ENCODE data around the gene KLC1.

KLC1 gene

DNA sequence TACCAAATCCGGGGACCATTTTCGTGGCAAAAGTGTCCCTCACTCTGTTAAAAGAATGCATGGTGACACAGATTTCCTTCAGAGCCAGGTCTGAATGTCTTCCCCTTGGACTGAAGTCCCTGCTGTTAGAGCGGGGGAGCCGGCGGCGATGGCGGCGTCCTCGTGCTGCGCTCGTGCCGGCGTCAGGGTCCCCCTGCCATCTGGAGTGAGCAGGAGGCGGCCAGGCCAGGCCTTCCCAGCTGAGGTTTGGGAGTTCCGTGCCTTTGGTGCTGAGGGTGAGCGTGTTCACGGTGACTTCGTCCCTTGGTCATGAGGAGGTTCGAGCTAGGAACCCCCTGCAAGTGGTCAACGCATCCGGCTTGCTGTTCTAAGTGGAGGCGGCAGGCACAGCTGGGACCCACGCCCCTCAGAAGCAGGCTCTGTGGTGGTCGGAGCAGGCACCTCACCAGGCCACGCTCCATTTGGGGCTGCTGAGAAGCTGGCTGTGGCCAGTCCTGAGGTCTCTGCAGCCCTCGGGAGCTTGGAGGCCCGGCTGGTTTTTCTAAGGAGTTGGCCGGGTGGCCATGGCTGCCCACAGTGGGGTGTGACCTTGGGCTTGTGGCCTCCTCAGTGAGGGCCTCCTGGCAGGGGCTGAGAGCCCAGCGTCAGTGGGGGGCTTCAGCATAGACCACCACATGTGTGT lies 96.1 kb downstream of the KLC1 start:
- DNase-seq, result no peak

DNA sequence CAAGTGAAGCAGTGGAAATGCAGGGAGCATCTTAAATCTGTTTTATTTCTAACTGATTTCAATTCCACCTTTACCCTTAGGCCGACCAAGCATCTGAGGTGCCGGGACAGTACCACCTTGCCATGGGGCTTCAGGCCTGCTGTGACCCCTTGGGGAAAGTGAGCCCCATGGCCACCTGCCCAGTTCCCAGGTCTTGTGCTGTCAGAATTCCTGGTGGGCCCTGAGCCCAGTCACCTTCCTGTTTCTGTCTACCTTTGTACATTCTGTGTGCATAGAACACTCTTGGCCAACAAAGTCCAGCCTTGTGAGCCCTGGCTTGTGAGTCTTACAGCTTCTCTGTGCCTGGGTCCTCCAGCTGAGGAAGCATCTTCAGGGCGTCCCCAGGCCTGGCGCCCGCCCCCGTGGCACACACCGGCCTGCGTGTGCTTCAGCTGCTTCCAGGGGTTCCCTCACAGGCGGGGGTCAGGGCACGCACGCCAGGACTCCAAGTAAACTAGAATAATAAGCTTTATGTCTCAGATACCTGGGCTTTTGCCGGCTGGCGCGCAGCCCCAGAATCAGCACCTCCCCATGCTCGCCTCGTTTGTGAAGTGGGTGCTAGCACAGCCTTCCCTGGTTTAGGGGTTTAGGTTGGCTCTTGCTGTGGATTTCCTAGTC lies 96.9 kb downstream of the KLC1 start:
- DNase-seq, result no peak

DNA sequence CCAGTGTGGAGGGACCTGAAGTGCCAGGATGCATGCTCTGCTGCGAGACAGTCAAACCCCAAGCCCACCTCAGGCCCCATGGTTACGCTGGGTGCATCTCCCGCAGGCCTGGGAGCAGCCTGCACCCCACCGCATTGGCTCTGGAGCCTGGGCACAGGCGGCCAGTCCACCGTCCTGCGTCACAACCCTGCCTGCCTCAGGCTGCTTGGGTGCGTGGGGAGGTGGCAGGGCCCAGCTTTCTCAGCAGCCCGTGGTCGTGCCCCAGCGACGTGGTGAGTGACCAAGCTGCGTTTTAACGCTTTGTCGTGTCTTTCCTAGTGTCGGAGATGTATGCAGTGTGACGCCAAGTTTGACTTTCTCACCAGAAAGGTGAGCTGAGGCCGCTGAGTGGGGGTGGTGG lies 97.5 kb downstream of the KLC1 start:
- no peak for DNase-seq

DNA sequence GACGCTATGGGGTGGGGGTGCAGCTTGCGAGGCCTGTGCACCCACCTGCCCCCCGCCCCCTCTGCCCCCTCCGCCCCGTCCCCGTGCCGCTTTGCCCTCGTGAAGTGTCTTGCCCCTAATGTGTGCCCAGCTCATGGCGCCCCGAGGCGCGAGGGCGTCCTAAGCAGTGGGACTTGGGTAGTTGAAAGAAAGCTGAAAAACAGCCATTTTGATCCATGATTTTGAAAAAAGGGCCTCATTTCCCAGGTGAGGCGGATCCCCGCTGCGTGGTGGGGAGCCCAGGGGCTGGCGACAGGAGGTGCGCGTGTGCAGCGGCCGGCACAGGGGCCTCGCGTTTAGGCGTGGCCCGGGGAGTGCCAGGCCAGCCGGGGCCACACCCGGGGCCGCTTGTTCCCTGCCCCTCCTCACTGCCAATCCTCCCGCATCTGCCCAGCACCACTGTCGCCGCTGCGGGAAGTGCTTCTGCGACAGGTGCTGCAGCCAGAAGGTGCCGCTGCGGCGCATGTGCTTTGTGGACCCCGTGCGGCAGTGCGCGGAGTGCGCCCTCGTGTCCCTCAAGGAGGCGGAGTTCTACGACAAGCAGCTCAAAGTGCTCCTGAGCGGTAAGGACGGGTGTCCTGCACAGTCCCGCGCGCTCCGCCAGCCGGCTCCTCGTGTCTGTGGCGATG lies 98.4 kb downstream of the KLC1 start:
- no peak for DNase-seq

- no peak for DNase-seq
These were observed 99.1 kb downstream of the KLC1 start for GRCh38 chr14:103728141-103728540.

GRCh38 chr14:103728721-103729120 lies 99.7 kb downstream of the KLC1 start:
- DNase-seq, result no peak

DNA sequence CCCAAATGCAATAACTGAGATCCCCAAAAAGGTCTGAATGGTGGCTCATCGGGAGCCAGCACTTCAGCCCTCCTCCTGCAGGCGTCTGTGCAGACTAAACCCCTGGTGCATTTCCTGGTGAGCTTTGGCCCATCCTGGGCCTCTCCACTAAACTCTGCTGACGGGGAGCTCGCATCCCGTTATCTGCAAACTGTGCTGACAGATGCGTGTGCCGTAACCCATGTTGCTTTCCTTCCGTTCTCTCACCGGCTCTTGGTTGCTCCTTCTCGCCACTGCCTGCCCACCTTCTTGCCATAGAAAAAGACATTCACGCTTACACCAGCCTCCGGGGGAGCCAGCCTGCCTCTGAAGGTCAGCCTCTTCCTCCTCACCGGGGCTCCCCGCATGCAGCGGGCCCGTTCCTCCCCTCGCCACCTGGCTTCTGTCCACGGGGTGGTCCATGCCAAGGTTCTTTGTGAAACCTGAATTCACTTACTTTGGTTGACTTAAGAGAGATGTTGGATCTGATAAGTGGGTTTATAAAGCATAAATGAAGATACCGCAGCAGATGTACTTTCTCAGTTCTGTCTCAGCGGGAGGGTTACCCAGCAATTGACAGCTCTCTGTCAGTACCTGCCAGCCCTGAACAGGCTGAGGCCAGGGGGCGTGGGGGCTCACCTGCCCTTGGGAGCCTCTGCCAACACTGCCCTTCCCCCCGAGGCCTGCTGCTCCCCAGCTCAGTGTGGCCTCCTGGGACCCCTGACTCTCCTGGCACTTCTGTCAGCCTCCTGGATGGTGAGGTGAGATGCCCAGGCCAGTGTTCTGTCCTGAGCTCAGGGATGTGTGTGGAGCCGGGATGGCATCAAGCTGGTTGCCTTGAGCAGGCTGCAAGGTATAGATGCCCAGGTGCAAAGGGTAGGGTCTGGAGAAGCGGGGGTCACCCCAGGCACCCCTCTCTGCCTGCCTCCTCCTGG lies 100.8 kb downstream of the KLC1 start:
- DNase-seq, result no peak

- DNase-seq, result no peak
These were observed 101.6 kb downstream of the KLC1 start for GRCh38 chr14:103730490-103731035.

- DNase-seq, result no peak
These were observed 102.5 kb downstream of the KLC1 start for GRCh38 chr14:103731481-103731880.

GRCh38 chr14:103731916-103732867 lies 103.2 kb downstream of the KLC1 start:
- DNase-seq, result no peak

GRCh38 chr14:103732868-103733620 lies 104.0 kb downstream of the KLC1 start:
- DNase-seq, result no peak

DNA sequence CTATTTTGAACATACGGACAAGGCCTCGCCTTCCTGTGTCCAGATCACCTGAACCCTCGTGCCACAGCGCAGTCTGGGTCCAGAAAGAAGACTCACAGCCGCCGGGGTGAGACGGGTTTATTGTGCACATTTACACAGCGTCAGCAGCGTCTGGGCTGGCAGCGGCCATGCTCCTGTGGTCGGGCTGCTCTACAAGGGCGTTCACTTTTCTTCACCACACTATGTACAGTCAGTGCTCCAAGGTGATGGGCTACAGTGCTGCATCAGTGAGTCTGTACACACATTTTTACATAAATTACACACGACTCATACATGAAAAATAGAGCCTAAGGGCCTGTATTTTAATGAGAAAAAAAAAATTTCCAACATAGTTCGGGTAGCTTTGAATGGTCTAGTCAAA lies 104.6 kb downstream of the KLC1 start:
- DNase-seq, result no peak

GRCh38 chr14:103734081-103734888 lies 105.3 kb downstream of the KLC1 start:
- no peak for DNase-seq

DNA sequence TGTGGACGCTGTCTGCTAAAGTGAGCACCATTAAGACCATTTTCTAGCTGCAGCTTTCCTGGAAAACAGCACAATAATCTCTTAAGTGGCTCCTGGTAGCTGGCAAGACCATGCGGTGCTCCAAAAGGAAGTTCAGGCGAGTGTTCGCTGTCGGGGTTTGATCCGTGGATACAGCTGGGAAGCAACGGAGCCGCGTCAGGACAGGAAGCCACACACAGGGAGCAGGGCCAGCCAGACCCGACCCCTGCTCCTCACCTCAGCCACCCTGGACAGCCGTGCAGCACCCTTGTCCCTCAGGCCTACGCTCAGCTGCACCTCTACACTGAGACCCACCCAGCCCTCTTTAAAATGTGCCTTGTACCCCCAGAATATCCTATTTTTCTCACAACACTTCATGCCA lies 106.0 kb downstream of the KLC1 start:
- no peak for DNase-seq

- DNase-seq, result no peak
These were observed 106.4 kb downstream of the KLC1 start for GRCh38 chr14:103735439-103735814.

DNA sequence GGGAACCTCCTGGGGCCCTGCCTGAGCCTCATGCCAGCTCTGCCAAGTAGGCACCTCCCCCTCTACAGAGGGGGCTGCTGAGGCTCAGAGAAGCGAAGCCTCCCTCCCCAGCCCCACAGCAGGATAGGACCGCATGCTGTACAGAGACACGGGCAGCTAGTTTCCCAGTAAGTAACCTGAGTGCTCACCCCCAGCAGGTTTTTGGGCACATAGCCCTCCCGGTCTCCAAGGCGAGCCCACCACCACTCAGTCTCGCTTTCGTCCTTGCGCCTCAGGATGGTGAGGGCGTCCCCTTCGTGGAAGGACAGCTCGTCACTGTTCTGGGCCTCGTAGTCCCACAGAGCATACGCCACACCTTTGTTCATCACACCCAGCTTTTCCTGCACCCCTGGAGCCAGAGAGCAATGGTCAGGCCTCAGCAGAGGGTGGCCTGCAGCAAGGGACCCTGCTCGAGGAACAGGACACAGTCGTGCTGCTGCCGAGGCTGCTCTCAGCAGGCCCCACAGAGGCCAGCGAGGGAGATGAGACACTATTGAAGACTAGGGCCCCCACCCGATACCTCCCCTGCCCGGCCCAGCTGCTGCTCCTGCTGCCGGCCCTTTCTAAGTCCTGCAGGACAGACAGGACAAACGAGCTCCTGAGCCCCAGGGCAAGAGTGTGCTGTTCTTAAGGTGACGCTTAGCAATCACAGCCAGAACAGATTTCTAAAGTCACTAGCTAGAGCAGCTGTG lies 107.0 kb downstream of the KLC1 start:
- DNase-seq, result no peak

DNA sequence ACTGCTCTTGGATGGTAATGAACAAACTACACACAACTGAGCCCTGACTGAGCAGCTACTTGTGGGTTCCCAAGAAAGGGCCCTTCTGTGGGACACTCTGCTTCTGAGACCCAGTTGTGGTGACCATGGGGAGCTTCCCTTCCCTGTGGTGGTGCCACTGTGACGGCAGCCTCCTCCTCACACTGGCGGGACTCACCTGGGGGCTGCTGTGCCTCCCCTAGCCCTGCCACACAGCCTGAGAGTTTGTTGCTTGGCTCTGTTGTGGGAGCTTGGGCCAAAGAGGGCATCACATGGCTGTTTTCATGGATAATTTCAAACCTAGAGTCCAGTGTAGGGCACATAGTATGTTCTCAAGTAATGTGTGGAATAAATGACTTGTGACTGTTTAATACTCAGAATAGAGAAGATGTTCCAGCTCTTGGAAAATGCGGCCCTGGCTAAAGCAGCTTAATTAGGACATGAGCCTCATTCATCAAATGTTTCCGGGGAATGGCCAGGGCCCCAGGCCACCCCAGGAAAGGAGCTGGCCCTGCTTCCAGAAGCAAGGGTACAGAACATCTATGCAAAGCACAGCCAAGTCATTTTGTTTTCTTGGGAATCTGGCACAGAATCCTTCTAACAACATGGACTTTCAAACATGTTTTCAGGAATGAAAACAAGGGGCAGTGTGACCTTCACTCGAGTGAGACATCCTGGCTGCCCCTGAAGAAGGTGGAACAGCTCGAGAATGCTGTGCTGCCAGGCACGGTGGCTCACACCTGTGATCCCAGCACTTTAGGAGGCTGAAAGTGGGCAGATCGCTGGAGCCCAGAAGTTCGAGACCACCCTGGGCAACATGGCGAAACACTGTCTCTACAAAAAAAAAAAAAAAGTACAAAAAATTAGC lies 107.8 kb downstream of the KLC1 start:
- DNase-seq, result no peak

- DNase-seq, result no peak
These were observed 108.5 kb downstream of the KLC1 start for GRCh38 chr14:103737432-103738045.

Measured in NCI-H2081 treated with DMSO at 0.1 percent for 48 hours (cell line).